LNCAP (cell line): ENCODE data around the gene MYRF.

Source experiments
- TF ChIP-seq, protein P1 (sequence below): fragments of 450-650 bp; IDR thresholded peaks from 2 replicates; pipeline ENCODE4 v1.5.1; 2017; ENCODE audit warnings: mild to moderate bottlenecking

MYRF gene

DNA sequence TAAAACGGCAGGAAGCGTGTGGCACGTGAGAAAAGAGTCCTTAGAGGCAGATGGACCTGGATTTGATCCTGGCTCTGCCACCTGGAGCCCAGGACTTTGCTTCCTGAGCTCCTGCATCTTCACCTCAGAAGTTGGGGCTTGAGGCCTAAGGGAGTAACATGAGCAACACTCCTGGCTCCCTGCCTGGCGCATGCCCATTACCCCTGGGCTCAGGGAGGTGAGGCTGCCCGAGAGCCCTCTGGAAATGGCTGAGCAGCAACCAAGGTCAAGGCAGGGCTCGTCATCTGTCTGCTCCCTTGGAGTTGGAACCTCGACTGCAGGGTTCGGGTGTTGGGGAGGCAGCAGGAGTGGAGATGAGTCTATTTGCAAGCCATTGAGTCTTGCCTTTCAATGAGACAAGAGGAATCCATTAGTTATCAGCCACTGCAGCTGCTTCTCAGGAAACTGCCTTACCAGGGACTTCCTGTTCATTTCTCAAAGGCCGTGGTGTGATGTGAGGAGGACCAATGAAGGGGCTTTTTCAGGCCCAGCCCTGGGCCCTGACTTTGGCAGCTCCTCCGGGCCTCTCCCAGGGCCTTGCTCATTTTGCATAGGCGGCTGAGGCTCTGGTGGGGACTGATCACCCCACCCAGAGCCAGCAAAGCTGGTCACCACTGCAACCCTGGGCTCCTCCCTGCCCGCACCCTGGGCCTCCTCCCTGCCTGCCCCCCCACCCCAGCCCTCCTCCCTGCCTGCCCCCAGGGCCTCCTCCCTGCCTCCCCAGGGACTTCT, 82.0 kb downstream of the MYRF start:
- TF ChIP-seq, protein P1, sequence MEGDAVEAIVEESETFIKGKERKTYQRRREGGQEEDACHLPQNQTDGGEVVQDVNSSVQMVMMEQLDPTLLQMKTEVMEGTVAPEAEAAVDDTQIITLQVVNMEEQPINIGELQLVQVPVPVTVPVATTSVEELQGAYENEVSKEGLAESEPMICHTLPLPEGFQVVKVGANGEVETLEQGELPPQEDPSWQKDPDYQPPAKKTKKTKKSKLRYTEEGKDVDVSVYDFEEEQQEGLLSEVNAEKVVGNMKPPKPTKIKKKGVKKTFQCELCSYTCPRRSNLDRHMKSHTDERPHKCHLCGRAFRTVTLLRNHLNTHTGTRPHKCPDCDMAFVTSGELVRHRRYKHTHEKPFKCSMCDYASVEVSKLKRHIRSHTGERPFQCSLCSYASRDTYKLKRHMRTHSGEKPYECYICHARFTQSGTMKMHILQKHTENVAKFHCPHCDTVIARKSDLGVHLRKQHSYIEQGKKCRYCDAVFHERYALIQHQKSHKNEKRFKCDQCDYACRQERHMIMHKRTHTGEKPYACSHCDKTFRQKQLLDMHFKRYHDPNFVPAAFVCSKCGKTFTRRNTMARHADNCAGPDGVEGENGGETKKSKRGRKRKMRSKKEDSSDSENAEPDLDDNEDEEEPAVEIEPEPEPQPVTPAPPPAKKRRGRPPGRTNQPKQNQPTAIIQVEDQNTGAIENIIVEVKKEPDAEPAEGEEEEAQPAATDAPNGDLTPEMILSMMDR: no peak

GRCh38 chr11:61836193-61836592, 83.8 kb downstream of the MYRF start:
- TF ChIP-seq, protein P1: no peak

- TF ChIP-seq, protein P1: no peak
Measured at GRCh38 chr11:61837411-61838005, 85.1 kb downstream of the MYRF start.
